Caco-2 (cell line): ENCODE results near the gene CORO2B. TPM values are rescaled to one million over a fixed set of nuclear protein-coding genes. Genes with fewer than 3 reads are reported as not detected.

Source experiments
- BruUV-seq: library from RNA; stranded (reverse); fragments of 400-500 nt; replicated peaks from 2 replicates; lab custom pipeline; 2021; lab: Mats Ljungman, UMichigan
- CTCF ChIA-PET: fragments of 300-600 bp; sonication (Branson Sonifier 250); formaldehyde crosslinking; loops from one replicate; lab custom pipeline; 2022; ENCODE audit warnings: antibody characterized with exemption; lab: Charles Lee
- POLR2A ChIA-PET: fragments of 300-600 bp; sonication (Branson Sonifier 250); formaldehyde crosslinking; loops from one replicate; lab custom pipeline; 2022; ENCODE audit warnings: antibody characterized with exemption; lab: Charles Lee
- DNase-seq, 2 experiments: peaks; one replicate each; pipeline versions ENCODE4 v3.0.0 to v3.0.0-alpha.2; 2020 to 2022
- H3K27me3 ChIP-seq: replicated peaks from 2 replicates; pipeline ENCODE4 v1.6.0; 2011; ENCODE audit warnings: low read length; ENCODE audit not compliant: control insufficient read depth, insufficient read depth
- H3K36me3 ChIP-seq: 2 replicates; pipeline ENCODE4 v1.5.1; 2011; ENCODE audit warnings: low read length; ENCODE audit not compliant: control insufficient read depth, insufficient read depth
- H3K4me1 ChIP-seq: fragments of 250-450 bp; sonication (Bioruptor Pico); 2 replicates; pipeline ENCODE4 v1.5.1; 2020; ENCODE audit warnings: mild to moderate bottlenecking
- H3K4me3 ChIP-seq: 2 replicates; pipeline ENCODE4 v1.5.1; 2011; ENCODE audit warnings: low read depth, mild to moderate bottlenecking, control low read depth, low read length
- H3K9me3 ChIP-seq: fragments of 250-450 bp; sonication (Bioruptor Pico); 2 replicates; pipeline ENCODE4 v1.5.1; 2020; ENCODE audit warnings: mild to moderate bottlenecking, moderate library complexity
- H3K27ac Mint-ChIP-seq: one replicate; pipeline ENCODE4 v1.8.0; 2022; ENCODE audit warnings: mixed read lengths; ENCODE audit not compliant: unreplicated experiment
- H3K27me3 Mint-ChIP-seq: one replicate; pipeline ENCODE4 v1.8.0; 2022; ENCODE audit warnings: mixed read lengths; ENCODE audit not compliant: insufficient read depth, unreplicated experiment
- H3K36me3 Mint-ChIP-seq: one replicate; pipeline ENCODE4 v1.8.0; 2022; ENCODE audit warnings: mild to moderate bottlenecking, mixed read lengths; ENCODE audit not compliant: insufficient read depth, unreplicated experiment
- H3K4me1 Mint-ChIP-seq: one replicate; pipeline ENCODE4 v1.8.0; 2022; ENCODE audit warnings: low read depth, mixed read lengths; ENCODE audit not compliant: unreplicated experiment
- H3K4me3 Mint-ChIP-seq: one replicate; pipeline ENCODE4 v1.8.0; 2022; ENCODE audit warnings: mild to moderate bottlenecking, moderate library complexity, mixed read lengths; ENCODE audit not compliant: unreplicated experiment
- H3K9me3 Mint-ChIP-seq: one replicate; pipeline ENCODE4 v1.8.0; 2022; ENCODE audit warnings: mixed read lengths; ENCODE audit not compliant: unreplicated experiment
- intact Hi-C: fragments of 100-400 bp; cut with micrococcal nuclease; formaldehyde crosslinking; loops from one replicate; pipeline ENCODE4 v1.10.0; 2022; ENCODE audit not compliant: unreplicated experiment
- total RNA-seq: library from RNA; stranded (reverse); gene quantifications from 2 replicates; pipeline ENCODE4 v1.2.3, GENCODE V29; 2022
- TF ChIP-seq, protein P1 (sequence below), 2 experiments: fragments of 200-600 bp in 1 of 2; IDR thresholded peaks; 1 replicate in 1 of 2; 2 replicates in 1 of 2; pipeline versions ENCODE4 v1.5.1 to v1.8.0; 2011 to 2022; ENCODE audit warnings: antibody characterized with exemption in 1 of 2, control low read depth in 1 of 2, inconsistent platforms in 1 of 2, low read depth in 1 of 2, low read length in 1 of 2, mild to moderate bottlenecking in 1 of 2, moderate library complexity in 1 of 2; ENCODE audit not compliant: insufficient read depth in 1 of 2, severe bottlenecking in 1 of 2, unreplicated experiment in 1 of 2

CORO2B gene
- total RNA-seq, 1 experiment from 2014 or later: 0.25 TPM

DNA sequence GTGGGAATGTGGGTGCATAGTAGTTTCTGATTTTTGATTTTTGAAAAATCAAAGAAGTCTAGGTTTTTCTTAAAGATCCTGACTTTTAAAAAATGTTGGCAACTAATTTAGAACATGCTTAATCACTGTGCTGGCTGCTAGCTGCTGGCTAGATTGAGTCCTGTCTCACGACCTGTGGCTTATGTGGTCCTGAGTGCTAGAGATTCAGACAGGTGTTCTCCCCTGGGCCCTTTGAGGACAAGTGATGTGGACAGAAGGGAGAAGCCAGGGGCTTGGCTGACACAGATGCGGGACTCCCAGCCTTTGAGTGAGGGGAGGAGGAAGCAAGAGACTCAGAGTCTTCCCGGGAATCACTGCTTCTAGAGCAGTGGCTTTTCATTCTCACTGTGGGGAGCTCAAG is 47.5 kb downstream of the CORO2B start:
- Mint-ChIP-seq H3K27ac (no peak overlapping the region), H3K9me3 (no peaks in the 10 kb centered on the region), H3K27me3 (peaks cover 12% of the 10 kb centered on the region), H3K36me3 (no peaks in the 10 kb centered on the region), H3K4me3 (no peak overlapping the region), H3K4me1 (no peaks in the 10 kb centered on the region)
- H3K27me3 ChIP-seq: no peaks in the 10 kb centered on the region
- no peak for DNase-seq
- no peaks in the 10 kb centered on the region for H3K4me1 ChIP-seq
- H3K4me3 ChIP-seq: no peak overlapping the region
- ChIA-PET POLR2A (no interaction called here), CTCF (no interaction called here)
- no peaks in the 10 kb centered on the region for H3K9me3 ChIP-seq
- TF ChIP-seq, protein P1, sequence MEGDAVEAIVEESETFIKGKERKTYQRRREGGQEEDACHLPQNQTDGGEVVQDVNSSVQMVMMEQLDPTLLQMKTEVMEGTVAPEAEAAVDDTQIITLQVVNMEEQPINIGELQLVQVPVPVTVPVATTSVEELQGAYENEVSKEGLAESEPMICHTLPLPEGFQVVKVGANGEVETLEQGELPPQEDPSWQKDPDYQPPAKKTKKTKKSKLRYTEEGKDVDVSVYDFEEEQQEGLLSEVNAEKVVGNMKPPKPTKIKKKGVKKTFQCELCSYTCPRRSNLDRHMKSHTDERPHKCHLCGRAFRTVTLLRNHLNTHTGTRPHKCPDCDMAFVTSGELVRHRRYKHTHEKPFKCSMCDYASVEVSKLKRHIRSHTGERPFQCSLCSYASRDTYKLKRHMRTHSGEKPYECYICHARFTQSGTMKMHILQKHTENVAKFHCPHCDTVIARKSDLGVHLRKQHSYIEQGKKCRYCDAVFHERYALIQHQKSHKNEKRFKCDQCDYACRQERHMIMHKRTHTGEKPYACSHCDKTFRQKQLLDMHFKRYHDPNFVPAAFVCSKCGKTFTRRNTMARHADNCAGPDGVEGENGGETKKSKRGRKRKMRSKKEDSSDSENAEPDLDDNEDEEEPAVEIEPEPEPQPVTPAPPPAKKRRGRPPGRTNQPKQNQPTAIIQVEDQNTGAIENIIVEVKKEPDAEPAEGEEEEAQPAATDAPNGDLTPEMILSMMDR (IDR thresholded peaks at IDR 0.05; ENCODE audit: insufficient read depth in 1 of 2, low read depth in 1 of 2, low read length in 1 of 2, severe bottlenecking in 1 of 2, unreplicated experiment in 1 of 2): no peak
- H3K36me3 ChIP-seq: no peaks in the 10 kb centered on the region
- no TSS peak for BruUV-seq
- intact Hi-C loops: no loop called here

DNA sequence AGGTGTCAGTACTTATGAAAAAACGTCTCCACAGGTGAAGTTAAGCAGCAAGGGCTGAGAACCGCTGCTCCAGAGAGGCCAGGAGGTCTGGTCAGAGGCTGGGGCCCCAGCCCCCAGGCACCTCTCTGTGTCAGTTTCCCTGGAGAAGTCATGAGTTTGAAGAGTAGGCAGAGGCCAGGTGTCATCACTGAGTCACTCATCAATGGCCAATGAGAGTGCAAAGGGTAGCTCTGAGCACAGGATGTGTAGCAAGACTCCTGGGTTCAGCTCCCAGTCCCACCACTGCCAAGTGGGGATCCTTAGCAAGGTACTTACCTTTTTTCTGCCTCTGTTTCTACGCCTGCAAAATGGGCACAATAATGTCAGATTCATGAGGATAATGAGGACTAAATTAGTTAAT is 47.9 kb downstream of the CORO2B start:
- no peak for DNase-seq
- Histone ChIP-seq H3K9me3 (no peaks in the 10 kb centered on the region), H3K4me1 (no peaks in the 10 kb centered on the region), H3K36me3 (no peaks in the 10 kb centered on the region), H3K27me3 (no peaks in the 10 kb centered on the region), H3K4me3 (no peak overlapping the region)
- H3K36me3 Mint-ChIP-seq: no peaks in the 10 kb centered on the region
- CTCF ChIA-PET: no interaction called here
- H3K4me1 Mint-ChIP-seq: no peaks in the 10 kb centered on the region
- no peaks in the 10 kb centered on the region for H3K9me3 Mint-ChIP-seq
- POLR2A ChIA-PET: no interaction called here
- no peak overlapping the region for H3K4me3 Mint-ChIP-seq
- intact Hi-C loops: no loop called here
- TF ChIP-seq, protein P1 (IDR thresholded peaks at IDR 0.05; ENCODE audit: insufficient read depth in 1 of 2, low read depth in 1 of 2, low read length in 1 of 2, severe bottlenecking in 1 of 2, unreplicated experiment in 1 of 2): no peak
- H3K27me3 Mint-ChIP-seq: peaks cover 12% of the 10 kb centered on the region
- no peak overlapping the region for H3K27ac Mint-ChIP-seq
- BruUV-seq: no TSS peak

DNA sequence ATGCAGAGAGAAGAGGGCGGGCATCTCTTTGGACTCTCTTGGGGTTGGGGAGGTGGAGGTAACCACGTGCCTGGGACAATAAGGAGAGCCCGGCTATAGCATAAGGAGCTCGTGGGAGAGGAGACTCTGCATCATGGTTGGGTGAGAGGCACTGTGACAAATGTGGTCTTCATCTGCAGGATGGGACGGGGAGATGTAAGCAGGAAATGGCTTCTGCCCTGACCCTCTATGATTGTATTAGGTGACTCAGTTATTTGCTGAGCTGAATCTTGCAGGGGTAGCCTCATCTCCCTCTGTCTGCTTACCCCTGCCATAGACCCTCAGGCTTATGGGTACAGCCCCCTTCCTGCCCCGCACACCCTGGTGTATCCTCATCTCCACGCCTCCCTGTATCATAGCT is 48.7 kb downstream of the CORO2B start:
- intact Hi-C loops: no loop called here
- no peaks in the 10 kb centered on the region for H3K4me1 ChIP-seq
- TF ChIP-seq, protein P1 (IDR thresholded peaks at IDR 0.05; ENCODE audit: insufficient read depth in 1 of 2, low read depth in 1 of 2, low read length in 1 of 2, severe bottlenecking in 1 of 2, unreplicated experiment in 1 of 2): no peak
- no peaks in the 10 kb centered on the region for H3K27me3 ChIP-seq
- H3K36me3 Mint-ChIP-seq: no peaks in the 10 kb centered on the region
- H3K9me3 Mint-ChIP-seq: no peaks in the 10 kb centered on the region
- H3K4me3 Mint-ChIP-seq: no peak overlapping the region
- no peaks in the 10 kb centered on the region for H3K9me3 ChIP-seq
- no TSS peak for BruUV-seq
- no peak for DNase-seq
- ChIA-PET CTCF (no interaction called here), POLR2A (no interaction called here)
- no peak overlapping the region for H3K27ac Mint-ChIP-seq
- no peaks in the 10 kb centered on the region for H3K36me3 ChIP-seq
- H3K4me1 Mint-ChIP-seq: no peaks in the 10 kb centered on the region
- H3K4me3 ChIP-seq: no peak overlapping the region
- peaks cover 12% of the 10 kb centered on the region for H3K27me3 Mint-ChIP-seq
